ENCODE measurements around the gene UBXN6.

DNA sequence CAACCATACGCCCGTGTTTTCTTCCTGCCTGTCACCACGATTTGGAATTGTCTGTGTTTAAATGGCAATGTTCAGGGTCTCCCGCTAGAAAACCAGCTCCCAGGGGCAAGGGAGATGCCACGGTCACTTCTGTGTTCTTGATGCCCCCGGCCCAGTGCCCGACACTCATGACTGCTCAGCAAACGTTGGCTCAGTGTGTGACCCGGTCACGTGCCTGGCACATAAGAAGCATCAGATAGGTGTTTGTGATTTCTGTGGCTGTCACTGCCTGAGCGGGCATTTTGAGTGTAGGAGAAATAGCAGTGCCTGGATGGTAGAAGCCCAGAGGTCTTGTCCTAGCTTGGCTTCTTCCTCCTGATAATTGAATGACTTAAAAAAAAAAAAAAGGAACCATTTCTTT lies 30.0 kb upstream of the UBXN6 start:
- TF ChIP-seq CTCF (IDR thresholded peaks at IDR 0.05) (no peak), ZFX (IDR thresholded peaks at IDR 0.05; ENCODE audit: borderline replicate concordance) (no peak)
